GM19193 (cell line): ENCODE data around the gene SCAANT1.

Experiments used
- POLR2A ChIP-seq: IDR thresholded peaks from 4 replicates; pipeline ENCODE4 v1.6.1; 2011; ENCODE audit not compliant: insufficient read depth, insufficient read length; ENCODE audit errors: extremely low read depth

Gene SCAANT1

GRCh38 chr3:63920001-63920400 lies 7.8 kb upstream of the SCAANT1 start:
- no peak for TF ChIP-seq POLR2A

- TF ChIP-seq POLR2A = no peak
Observed at GRCh38 chr3:63918321-63918720, 6.1 kb upstream of the SCAANT1 start.

GRCh38 chr3:63914312-63914711 lies 2.1 kb upstream of the SCAANT1 start:
- TF ChIP-seq POLR2A = no peak

- TF ChIP-seq POLR2A = no peak
Observed at GRCh38 chr3:63912768-63913588, 795 bp upstream of the SCAANT1 start.

GRCh38 chr3:63911509-63911872 lies 692 bp downstream of the SCAANT1 start:
- no peak for TF ChIP-seq POLR2A

- no peak for TF ChIP-seq POLR2A
Observed at GRCh38 chr3:63910891-63911290, 1.3 kb downstream of the SCAANT1 start.

GRCh38 chr3:63910001-63910400 lies 2.2 kb downstream of the SCAANT1 start:
- TF ChIP-seq POLR2A = no peak

- no peak for TF ChIP-seq POLR2A
Observed at GRCh38 chr3:63909431-63909830, 2.8 kb downstream of the SCAANT1 start.

GRCh38 chr3:63908776-63909175 lies 3.4 kb downstream of the SCAANT1 start:
- TF ChIP-seq POLR2A = no peak

- no peak for TF ChIP-seq POLR2A
Observed at GRCh38 chr3:63908081-63908736, 4.0 kb downstream of the SCAANT1 start.

GRCh38 chr3:63905731-63906620 lies 6.2 kb downstream of the SCAANT1 start:
- TF ChIP-seq POLR2A = no peak

- no peak for TF ChIP-seq POLR2A
Observed at GRCh38 chr3:63900459-63900858, 11.7 kb downstream of the SCAANT1 start.

- TF ChIP-seq POLR2A = no peak
Observed at GRCh38 chr3:63900010-63900409, 12.2 kb downstream of the SCAANT1 start.

- no peak for TF ChIP-seq POLR2A
Observed at GRCh38 chr3:63896332-63897030, 15.7 kb downstream of the SCAANT1 start.

- TF ChIP-seq POLR2A = no peak
Observed at GRCh38 chr3:63895422-63896189, 16.6 kb downstream of the SCAANT1 start.
